NCI-H1092 treated with DMSO at 0.1 percent for 48 hours (cell line): ENCODE data around the gene PRPF40A.

Experiments used
- DNase-seq: peaks from one replicate; lab custom pipeline; 2025; lab: John Stamatoyannopoulos, UW

PRPF40A gene

DNA sequence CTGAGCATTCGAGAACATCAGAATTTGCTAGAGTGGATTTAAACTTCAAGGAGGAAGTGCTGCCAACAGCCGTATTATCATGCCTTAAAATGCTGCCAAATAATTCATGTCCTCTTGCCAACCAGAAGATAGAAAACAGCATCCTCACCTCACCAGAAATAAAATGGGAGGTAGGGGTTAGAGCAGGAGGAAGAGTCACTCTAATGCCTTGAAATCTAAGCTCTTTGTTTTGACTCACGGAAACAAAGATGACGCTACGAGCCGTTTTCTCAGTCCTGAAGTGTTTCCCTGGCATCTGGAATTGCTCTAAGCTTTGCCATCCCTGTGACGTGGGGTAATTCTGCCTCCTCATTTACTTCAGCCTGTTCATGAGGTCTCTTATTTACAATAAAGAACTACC lies 97.1 kb downstream of the PRPF40A start:
- DNase-seq, result no peak

DNA sequence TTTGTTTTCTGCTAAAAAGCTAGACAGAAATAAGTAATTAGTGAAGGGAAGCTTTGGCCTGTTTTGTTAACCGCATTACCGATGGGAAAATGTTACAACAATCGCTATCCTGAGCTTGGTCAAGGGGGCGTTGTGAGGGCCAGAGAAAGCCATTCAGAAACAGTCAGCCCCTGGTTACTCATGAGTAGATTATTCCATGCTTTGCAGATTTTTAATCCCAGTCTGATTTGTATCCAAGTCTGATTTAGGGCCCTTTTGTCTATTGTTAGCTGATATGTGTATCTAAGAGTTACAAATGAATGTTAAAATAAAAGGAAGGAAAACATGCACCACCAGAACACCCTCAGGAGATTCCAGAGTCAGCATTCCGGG lies 99.1 kb downstream of the PRPF40A start:
- no peak for DNase-seq

DNA sequence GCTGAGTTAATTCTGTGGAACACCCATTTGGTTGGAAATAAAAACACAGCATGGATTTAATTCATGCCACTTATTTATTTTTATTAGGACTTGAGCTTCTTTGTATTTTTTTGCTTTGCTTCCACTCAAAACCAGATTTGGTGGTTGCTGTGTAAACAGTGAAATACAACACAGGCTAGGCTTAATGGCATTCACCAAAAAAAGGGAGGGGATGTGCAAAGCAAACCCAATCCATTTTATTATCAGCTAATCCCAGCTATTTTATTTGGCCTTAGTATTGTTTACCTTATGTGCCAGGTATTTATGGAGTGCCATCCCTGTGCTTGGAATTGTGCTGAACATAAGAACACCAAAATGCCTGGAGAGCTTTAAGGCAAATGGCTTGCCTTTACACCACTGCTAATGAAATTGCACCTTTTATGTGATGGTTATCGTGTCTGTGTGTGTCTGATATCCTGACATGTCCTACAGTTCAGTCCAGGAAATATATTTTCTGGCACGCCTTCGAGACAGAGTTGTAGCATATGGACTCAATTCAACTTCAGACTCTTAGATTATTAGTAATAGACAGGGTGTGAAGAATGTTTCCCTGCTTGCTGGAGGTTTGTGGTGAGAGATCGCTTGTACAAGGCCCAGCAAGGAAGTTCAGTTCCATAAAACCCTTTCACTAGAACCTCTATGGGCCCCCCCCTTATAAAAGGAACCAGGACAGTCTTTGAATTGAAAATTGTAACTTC lies 99.6 kb downstream of the PRPF40A start:
- DNase-seq, result no peak

DNA sequence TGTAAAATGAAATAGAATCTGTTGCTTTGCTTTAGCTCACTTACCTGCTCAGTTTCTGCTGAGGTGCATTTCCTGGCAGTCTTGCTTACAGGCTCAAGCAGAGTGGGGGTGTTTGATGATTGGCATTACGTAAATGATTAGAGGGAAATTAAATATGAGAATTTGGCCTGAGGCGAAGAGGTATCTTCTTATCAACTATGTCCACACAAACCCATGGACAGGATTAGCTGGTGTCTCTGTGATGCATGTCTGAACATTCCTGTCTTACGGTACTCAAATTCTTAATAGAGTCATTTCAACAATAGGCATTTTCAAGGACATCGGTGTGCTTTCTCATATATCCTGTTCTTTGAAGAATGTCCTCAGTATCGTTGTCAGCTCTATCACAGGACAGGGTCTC lies 102.1 kb downstream of the PRPF40A start:
- DNase-seq, result no peak

DNA sequence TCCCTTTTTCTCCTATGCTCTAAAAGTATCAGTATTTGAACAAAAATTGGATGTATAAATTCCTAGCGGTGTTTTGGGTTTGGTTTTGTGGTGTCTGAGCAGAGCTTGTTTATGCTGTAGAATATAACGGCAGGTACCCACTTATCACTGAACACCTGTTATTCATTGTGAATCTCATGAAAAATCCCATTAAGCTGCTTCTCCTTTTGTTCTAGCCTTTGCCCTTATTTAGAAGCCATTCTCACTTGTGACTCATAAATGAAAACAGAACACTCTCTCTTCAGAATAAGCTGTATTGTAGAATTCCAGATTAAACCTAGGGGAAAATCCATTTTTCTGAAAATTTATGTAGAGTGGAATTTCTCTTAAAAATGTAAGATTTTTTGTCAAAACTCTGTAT lies 104.0 kb downstream of the PRPF40A start:
- DNase-seq, result no peak

- DNase-seq, result no peak
Observed at GRCh38 chr2:152611458-152612231, 105.6 kb downstream of the PRPF40A start.

- DNase-seq, result no peak
Observed at GRCh38 chr2:152609699-152610098, 107.6 kb downstream of the PRPF40A start.

DNA sequence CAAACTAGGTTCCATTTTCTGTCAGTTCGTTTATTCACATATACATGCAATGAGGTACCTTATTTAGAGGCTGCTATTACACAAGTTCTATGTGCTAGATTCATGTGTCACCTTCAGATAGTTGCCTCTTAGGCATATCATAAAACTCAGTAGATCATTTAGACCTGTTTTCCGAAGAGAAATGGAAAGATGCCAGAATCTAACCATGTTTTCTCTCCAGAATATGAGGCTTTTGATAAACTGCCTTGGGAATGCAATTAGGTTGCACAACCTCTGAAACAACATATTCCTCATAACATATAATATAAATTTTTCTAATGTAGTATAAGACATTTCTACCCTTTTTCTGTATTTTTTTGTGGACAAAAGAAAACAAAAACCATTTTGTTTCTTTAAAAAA lies 108.1 kb downstream of the PRPF40A start:
- no peak for DNase-seq

GRCh38 chr2:152607793-152608300 lies 109.4 kb downstream of the PRPF40A start:
- DNase-seq, result no peak

DNA sequence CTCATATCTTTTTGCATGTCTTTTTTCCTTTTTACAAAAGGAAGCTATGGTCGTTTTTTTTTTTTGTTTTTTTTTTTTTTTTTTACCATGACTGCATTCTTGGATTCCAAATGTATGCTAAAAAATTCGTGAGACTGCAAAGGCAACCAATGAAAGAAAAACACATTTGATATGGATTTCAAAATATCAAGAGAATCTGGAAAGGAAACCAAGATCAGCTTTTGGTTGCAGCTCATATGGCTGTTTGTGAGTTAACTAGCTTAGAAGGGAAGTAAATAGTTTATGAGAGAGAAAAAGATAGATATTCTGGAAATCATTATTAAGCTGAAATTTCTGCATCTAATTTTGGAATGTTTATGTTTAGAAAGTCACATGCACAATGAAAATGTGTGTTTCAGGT lies 110.3 kb downstream of the PRPF40A start:
- DNase-seq, result no peak

GRCh38 chr2:152606081-152606480 lies 111.2 kb downstream of the PRPF40A start:
- DNase-seq, result no peak

- no peak for DNase-seq
Observed at GRCh38 chr2:152603166-152603565, 114.1 kb downstream of the PRPF40A start.

DNA sequence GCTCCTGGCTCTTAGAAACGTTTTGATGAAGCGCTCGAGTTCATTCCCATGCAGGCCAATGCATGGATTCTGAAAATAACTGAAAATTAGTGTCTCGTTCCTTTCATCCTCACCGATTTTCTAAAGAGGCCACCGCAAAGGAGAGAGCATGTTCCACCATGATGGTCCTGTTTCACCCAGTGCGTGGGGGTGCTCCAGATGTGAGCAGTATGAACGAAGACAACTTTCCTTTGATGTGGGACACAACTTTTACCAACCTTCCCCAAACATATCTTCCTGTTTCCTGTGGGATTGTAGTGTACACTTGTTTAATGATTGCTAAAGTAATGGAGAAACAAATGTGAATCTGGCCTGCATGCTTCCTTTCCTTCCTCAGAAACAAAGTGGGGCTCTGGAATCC lies 114.5 kb downstream of the PRPF40A start:
- no peak for DNase-seq
